Prostate gland (tissue), 1 donor: ENCODE measurements around the gene HPS1.

Source experiments
- POLR2A ChIP-seq: fragments of 450-650 bp; IDR thresholded peaks from one replicate; pipeline ENCODE4 v1.6.1; 2016; ENCODE audit warnings: antibody characterized with exemption, mild to moderate bottlenecking
- POLR2AphosphoS5 ChIP-seq: sonication (generic); formaldehyde crosslinking; IDR thresholded peaks from one replicate; pipeline ENCODE4 v1.6.1; 2017; ENCODE audit warnings: antibody characterized with exemption

DNA sequence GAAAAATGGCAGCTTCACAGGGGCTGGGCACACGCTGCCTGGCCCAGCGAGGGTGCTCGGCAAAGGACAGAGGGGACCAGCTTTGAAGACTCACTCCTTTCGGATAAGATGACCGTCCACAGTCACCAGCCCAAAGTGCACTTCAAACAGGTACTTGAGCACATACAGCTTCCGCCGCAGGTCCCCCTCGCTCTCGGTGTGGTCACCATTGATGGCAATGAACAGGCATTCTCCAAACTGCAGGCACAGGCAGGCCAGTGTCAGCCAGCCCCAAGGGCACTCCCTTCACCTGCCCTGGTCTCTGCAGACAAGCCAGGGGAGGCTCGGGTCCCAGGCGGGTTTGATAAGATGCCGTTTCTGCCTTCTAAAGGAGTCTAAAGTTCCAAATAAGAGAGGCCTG lies 11.6 kb downstream of the HPS1 start:
- no peak for TF ChIP-seq POLR2AphosphoS5
- no peak for TF ChIP-seq POLR2A
